ENCODE results near the gene SURF6. TPM values are rescaled to one million over a fixed set of nuclear protein-coding genes. Genes with fewer than 3 reads are reported as not detected.

The SURF6 gene
- total RNA-seq, 2 donors from 2014 or later = 8.2 to 13.6 TPM

DNA sequence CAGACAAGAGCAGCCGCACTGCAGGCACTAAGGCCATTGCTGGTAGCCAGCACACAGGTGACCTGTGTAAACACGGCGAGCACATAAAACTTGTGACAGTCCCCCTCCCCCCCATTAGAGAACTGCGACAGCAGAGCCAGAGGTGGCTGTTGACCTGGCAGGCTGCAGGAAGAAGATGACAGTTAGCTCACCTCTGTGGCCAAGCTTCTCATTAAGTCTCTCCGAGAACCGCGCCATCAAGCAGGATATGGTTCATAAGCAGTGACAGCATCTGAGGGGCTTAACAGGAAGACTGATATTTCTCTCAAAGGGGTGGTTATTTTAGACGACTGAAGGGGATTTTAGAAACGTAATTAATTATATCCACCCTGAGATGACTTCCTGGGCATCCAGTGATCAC, 34.7 kb upstream of the SURF6 start:
- H3K4me1 ChIP-seq = peaks cover 0 to 71% of the 10 kb centered on the region in 2 donors
- TF ChIP-seq, protein P1, sequence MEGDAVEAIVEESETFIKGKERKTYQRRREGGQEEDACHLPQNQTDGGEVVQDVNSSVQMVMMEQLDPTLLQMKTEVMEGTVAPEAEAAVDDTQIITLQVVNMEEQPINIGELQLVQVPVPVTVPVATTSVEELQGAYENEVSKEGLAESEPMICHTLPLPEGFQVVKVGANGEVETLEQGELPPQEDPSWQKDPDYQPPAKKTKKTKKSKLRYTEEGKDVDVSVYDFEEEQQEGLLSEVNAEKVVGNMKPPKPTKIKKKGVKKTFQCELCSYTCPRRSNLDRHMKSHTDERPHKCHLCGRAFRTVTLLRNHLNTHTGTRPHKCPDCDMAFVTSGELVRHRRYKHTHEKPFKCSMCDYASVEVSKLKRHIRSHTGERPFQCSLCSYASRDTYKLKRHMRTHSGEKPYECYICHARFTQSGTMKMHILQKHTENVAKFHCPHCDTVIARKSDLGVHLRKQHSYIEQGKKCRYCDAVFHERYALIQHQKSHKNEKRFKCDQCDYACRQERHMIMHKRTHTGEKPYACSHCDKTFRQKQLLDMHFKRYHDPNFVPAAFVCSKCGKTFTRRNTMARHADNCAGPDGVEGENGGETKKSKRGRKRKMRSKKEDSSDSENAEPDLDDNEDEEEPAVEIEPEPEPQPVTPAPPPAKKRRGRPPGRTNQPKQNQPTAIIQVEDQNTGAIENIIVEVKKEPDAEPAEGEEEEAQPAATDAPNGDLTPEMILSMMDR (IDR thresholded peaks at IDR 0.05) = no peak
- H3K9me3 ChIP-seq = no peaks in the 10 kb centered on the region
- DNase-seq (ENCODE audit: low spot score) = no peak
- no peaks in the 10 kb centered on the region for H3K27me3 ChIP-seq
- H3K27ac ChIP-seq = no peak overlapping the region
- H3K4me3 ChIP-seq = no peak overlapping the region
- H3K36me3 ChIP-seq = peaks cover 25% of the 10 kb centered on the region

DNA sequence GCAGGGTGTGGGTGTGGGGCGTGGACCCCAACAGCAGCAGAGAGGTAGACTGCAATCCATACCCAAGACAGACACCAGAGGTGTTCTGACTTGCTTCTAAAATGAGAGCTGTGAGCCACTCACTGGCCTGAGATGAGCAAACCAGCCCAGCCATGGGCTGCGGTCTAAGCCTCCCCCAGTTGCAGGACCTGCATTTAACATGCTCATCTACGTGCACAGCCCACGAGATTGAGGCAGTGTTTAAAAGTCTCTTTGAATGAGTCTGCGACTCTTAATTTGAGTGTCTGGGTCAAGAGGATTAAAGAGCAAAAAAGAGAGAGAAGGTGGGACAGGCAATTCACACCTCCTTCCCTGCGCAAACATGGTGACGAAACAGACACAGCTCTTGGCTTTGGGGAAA, 33.9 kb upstream of the SURF6 start:
- no peak overlapping the region for H3K27ac ChIP-seq
- DNase-seq (ENCODE audit: low spot score) = no peak
- H3K9me3 ChIP-seq = no peaks in the 10 kb centered on the region
- TF ChIP-seq, protein P1 (IDR thresholded peaks at IDR 0.05) = no peak
- H3K27me3 ChIP-seq = no peaks in the 10 kb centered on the region
- peaks cover 0 to 71% of the 10 kb centered on the region in 2 donors for H3K4me1 ChIP-seq
- no peak overlapping the region for H3K4me3 ChIP-seq
- peaks cover 32% of the 10 kb centered on the region for H3K36me3 ChIP-seq

DNA sequence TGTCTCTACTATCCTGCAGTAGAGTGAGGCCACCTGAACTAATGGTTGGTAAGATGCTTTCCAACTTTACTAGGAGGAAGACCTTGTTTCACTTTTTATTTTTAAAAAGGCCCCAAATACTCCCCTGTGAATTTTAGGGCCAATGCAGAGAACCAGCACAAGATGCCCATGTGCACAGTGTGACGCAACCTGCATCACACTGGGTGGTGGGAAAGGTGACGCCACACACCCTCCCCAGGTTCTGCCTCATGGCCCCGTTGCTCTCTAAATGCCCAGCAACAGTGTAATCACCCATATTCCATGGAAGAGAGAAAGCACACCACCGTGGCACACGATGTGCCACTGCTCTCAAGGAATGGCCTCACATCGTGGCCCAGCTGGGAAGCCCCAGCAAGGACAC, 33.4 kb upstream of the SURF6 start:
- H3K27me3 ChIP-seq = no peaks in the 10 kb centered on the region
- H3K36me3 ChIP-seq = peaks cover 36% of the 10 kb centered on the region
- TF ChIP-seq, protein P1 (IDR thresholded peaks at IDR 0.05) = no peak
- peaks cover 0 to 66% of the 10 kb centered on the region in 2 donors for H3K4me1 ChIP-seq
- H3K4me3 ChIP-seq = no peak overlapping the region
- no peaks in the 10 kb centered on the region for H3K9me3 ChIP-seq
- DNase-seq (ENCODE audit: low spot score) = no peak
- H3K27ac ChIP-seq = no peak overlapping the region

GRCh38 chr9:133368249-133368881, 32.4 kb upstream of the SURF6 start:
- H3K27me3 ChIP-seq = no peaks in the 10 kb centered on the region
- DNase-seq (ENCODE audit: low spot score) = no peak
- no peak overlapping the region for H3K4me3 ChIP-seq
- no peaks in the 10 kb centered on the region for H3K9me3 ChIP-seq
- TF ChIP-seq, protein P1 (IDR thresholded peaks at IDR 0.05) = no peak
- peaks cover 46% of the 10 kb centered on the region for H3K36me3 ChIP-seq
- H3K4me1 ChIP-seq = peaks cover 0 to 59% of the 10 kb centered on the region in 2 donors
- no peak overlapping the region for H3K27ac ChIP-seq

GRCh38 chr9:133367778-133368177, 31.8 kb upstream of the SURF6 start:
- Histone ChIP-seq H3K9me3 (no peaks in the 10 kb centered on the region), H3K27me3 (no peaks in the 10 kb centered on the region), H3K36me3 (peaks cover 46% of the 10 kb centered on the region), H3K4me1 (peaks cover 0 to 53% of the 10 kb centered on the region in 2 donors), H3K27ac (no peak overlapping the region), H3K4me3 (no peak overlapping the region)
- TF ChIP-seq, protein P1 (IDR thresholded peaks at IDR 0.05) = no peak
- DNase-seq (ENCODE audit: low spot score) = no peak

GRCh38 chr9:133367221-133367620, 31.2 kb upstream of the SURF6 start:
- Histone ChIP-seq H3K4me1 (peaks cover 0 to 48% of the 10 kb centered on the region in 2 donors), H3K4me3 (no peak overlapping the region), H3K36me3 (peaks cover 49% of the 10 kb centered on the region), H3K27me3 (no peaks in the 10 kb centered on the region), H3K9me3 (no peaks in the 10 kb centered on the region), H3K27ac (no peak overlapping the region)
- no peak for DNase-seq (ENCODE audit: low spot score)
- TF ChIP-seq, protein P1 (IDR thresholded peaks at IDR 0.05) = no peak

Measured in right atrium auricular region (tissue), 2 donors.